HL-60 (cell line): ENCODE results near the gene CLTRN.
A peak's percentile ranks its signal among the peaks of the same experiment; 100 is the strongest.

Experiments used
- CTCF ChIP-seq: IDR thresholded peaks from one replicate; pipeline ENCODE4 v1.5.1; 2011; ENCODE audit warnings: low read length, control low read depth, inconsistent platforms; ENCODE audit not compliant: insufficient read depth
- POLR2AphosphoS5 ChIP-seq: IDR thresholded peaks from 2 replicates; pipeline ENCODE4 v1.6.1; 2012; ENCODE audit warnings: low read depth
- REST ChIP-seq: IDR thresholded peaks from 2 replicates; pipeline ENCODE4 v1.6.1; 2012; ENCODE audit warnings: low read depth; ENCODE audit not compliant: insufficient replicate concordance

- peak; percentile 43 for TF ChIP-seq CTCF
- TF ChIP-seq POLR2AphosphoS5 = no peak
- no peak for TF ChIP-seq REST
Observed at GRCh38 chrX:15686818-15687685, 22.4 kb upstream of the CLTRN start.
